Stimulated activated CD8-positive, alpha-beta memory T cell treated with anti-CD3 and anti-CD28 coated beads, Interleukin-12 subunit alpha, Interleukin-12 subunit beta, amount 100 ng/mL, for 4 hours (primary cell): ENCODE results near the gene RAP2B.
"Not testable (repeated sequence)": the region's sequence is repeated elsewhere in the genome, so short reads cannot be mapped to it uniquely, and the experiment has no call there.

Experiments
- DNase-seq: peaks from one replicate; pipeline ENCODE4 v3.0.0-alpha.2; 2020; ENCODE audit warnings: low read depth

RAP2B gene

GRCh38 chr3:153193786-153194476 is 31.9 kb downstream of the RAP2B start:
- DNase-seq: not testable (repeated sequence)

DNA sequence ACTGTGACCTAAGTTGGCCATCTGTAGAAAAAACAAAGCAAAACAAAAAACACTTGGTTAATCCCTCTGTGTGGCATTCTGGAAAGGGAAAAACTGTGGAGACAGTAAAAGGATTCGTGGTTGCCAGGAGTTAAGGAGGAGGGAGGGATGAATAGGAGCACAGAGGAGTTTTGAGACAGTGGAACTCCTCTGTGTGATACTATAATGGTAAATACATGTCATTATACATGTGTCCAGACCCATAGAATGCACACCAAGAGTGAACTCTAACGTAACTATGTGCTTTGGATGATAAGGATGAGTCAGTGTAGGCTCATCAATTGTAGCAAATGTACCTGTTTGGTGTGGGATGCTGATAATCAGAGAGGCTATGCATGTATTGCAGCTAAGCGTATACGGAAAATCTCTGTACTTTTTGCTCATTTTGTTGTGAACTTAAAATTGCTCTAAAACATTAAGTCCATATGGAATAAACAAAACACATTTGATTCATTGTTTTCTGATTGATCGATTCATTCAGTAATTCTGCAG is 33.4 kb downstream of the RAP2B start:
- DNase-seq: no peak

DNA sequence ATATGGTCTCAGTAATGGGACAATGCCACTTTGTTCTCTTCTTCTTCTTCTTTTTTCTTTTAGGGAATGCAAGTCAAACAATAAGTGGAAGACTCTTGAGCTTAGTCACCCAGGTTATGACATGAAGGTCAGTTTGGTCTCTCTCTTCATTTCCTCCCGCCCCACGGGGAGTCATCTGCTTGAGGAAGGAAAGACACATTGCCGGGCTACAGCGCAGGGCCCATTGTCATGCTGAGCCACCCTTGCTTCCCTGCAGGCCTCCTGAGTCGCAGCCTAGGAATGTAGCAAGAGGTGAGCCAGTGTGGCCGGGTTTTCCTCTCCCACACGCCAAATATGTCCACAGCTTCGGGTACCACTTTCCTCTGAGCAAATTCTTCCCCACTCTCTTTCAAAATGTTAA is 47.6 kb downstream of the RAP2B start:
- DNase-seq: no peak

- no peak for DNase-seq
Observed at GRCh38 chr3:153210146-153210545, 48.1 kb downstream of the RAP2B start.

- no peak for DNase-seq
Observed at GRCh38 chr3:153210660-153211059, 48.6 kb downstream of the RAP2B start.

GRCh38 chr3:153215497-153215896 is 53.5 kb downstream of the RAP2B start:
- no peak for DNase-seq

GRCh38 chr3:153215966-153216365 is 53.9 kb downstream of the RAP2B start:
- no peak for DNase-seq

DNA sequence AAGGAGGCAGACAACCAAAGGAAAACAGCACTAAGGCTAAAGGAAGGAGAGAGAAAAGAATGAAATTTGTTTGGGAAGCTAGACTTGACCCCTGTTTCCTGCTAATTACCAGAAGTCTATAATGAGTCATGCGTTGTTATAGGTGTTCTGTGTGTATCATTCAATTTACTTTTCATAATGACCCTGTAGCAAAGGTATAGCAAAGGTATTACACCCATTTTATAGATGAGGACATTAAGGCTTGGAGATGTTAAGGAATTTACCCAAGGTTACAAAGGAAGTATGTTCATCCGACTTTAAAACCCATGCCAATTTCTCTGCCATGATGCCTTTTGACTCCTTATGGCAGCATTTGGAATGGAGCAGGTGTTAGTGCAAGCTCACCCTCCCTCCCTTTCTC is 54.9 kb downstream of the RAP2B start:
- no peak for DNase-seq

GRCh38 chr3:153219146-153219545 is 57.1 kb downstream of the RAP2B start:
- no peak for DNase-seq
